ENCODE results near the gene MUC5AC. TPM values are rescaled to one million over a fixed set of nuclear protein-coding genes. Genes with fewer than 3 reads are reported as not detected.

The MUC5AC gene
- polyA plus RNA-seq, 1 donor from 2014 or later, result not detected

DNA sequence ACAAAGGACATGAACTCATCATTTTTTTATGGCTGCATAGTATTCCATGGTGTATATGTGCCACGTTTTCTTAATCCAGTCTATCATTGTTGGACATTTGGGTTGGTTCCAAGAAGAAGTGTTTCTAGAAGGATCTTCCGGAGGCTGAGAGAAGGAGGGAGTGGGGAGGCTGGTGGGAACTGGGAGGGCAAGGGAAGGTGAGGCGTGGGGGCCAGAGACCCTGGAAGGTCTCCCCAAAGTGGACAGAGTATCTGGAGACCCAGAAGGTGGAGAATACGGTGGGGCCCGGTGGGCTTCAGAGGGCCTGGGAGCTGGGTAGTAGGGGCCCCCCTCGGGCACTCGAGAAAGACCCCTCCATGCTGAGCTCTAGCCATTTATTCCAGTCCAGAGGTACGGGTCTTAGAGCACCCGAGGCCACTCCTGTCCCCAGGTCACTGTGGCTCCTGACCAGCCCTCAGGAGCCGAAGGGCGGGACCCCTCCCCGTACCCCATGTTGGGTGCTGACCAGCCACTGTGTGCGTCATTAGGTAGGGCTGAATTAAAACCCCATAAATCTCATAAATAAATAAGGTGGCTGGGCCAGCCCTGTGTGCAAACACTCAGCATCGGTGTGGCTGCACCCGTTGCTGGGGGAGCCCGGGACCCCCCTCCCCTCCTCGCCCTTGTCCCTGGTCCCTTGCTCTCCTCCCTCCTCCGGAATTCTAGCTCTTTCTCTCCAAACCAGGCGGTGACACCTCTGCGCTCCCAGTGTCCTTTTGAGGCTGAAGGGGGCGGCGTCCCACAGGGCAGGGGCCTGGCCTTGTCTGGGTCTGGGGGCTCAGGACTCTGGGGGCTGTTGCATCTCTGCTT lies 38.8 kb upstream of the MUC5AC start:
- peaks cover 2% of the 10 kb centered on the region for H3K36me3 Mint-ChIP-seq
- no peak overlapping the region for H3K4me3 Mint-ChIP-seq
- H3K9me3 Mint-ChIP-seq, result no peaks in the 10 kb centered on the region
- H3K27me3 Mint-ChIP-seq, result peaks cover 5% of the 10 kb centered on the region
- no peak overlapping the region for H3K27ac Mint-ChIP-seq
- no peaks in the 10 kb centered on the region for H3K4me1 Mint-ChIP-seq

GRCh38 chr11:1119604-1120146 lies 38.1 kb upstream of the MUC5AC start:
- no peak overlapping the region for H3K4me3 Mint-ChIP-seq
- no peaks in the 10 kb centered on the region for H3K9me3 Mint-ChIP-seq
- H3K36me3 Mint-ChIP-seq, result peaks cover 2% of the 10 kb centered on the region
- H3K27ac Mint-ChIP-seq, result no peak overlapping the region
- H3K27me3 Mint-ChIP-seq, result peaks cover 5% of the 10 kb centered on the region
- H3K4me1 Mint-ChIP-seq, result no peaks in the 10 kb centered on the region

- H3K27me3 Mint-ChIP-seq, result peaks cover 5% of the 10 kb centered on the region
- H3K36me3 Mint-ChIP-seq, result peaks cover 2% of the 10 kb centered on the region
- no peaks in the 10 kb centered on the region for H3K9me3 Mint-ChIP-seq
- H3K4me1 Mint-ChIP-seq, result no peaks in the 10 kb centered on the region
- H3K27ac Mint-ChIP-seq, result peak overlapping the region in 1 of 3 donors; percentile 20
- no peak overlapping the region for H3K4me3 Mint-ChIP-seq
Measured at GRCh38 chr11:1120532-1121330, 37.0 kb upstream of the MUC5AC start.

- Mint-ChIP-seq H3K27me3 (peaks cover 5% of the 10 kb centered on the region), H3K9me3 (no peaks in the 10 kb centered on the region), H3K4me3 (no peak overlapping the region)
Measured at GRCh38 chr11:1121331-1121812, 36.4 kb upstream of the MUC5AC start.

DNA sequence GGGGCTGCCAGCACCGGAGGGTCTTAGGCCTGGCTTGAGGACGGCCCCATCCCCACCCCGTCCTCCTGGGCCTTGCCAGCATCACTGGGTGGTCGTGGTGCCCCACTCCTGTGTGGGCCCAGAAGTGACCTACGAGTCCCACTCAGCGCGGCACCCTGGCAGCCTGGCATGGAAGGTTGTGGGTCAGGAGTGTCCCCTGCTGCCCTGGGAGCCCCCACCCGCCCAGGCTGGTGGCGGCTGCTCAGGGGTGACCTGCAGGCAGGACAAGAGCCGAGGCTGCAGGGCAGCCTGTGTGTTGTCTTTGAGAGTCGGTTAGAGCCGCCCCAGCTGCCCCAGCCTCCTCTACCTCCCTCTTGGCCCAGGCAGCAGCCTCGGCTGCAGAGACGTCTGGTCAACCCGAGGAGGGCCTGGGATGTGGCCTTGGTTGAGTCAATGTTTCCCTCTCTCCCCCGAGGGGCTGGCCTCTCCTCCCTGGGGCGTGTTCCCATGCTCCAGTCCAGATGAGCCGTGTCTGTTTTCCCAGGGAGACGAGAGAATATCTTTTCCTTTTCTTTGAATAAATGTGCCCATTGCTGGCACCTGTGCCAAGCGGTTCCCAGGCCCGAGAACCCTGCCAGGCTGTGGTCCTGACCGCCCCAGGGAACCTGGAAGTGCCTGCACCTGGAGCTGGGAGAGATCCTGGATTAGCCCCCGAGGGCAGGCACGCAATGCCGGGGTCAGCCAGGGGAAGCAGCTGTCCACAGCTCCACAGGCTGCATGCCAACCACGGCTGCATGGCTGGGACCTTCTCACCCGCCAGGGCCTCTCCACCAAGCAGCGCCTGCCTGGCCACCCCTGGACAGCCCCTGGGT lies 35.7 kb upstream of the MUC5AC start:
- Mint-ChIP-seq H3K27ac (no peak overlapping the region), H3K4me3 (no peak overlapping the region), H3K9me3 (no peaks in the 10 kb centered on the region), H3K36me3 (peaks cover 2% of the 10 kb centered on the region), H3K4me1 (no peaks in the 10 kb centered on the region), H3K27me3 (peaks cover 5% of the 10 kb centered on the region)

More at GRCh38 chr11:1121331-1121812, 36.4 kb upstream of the MUC5AC start:
- no peaks in the 10 kb centered on the region for H3K4me1 Mint-ChIP-seq
- H3K36me3 Mint-ChIP-seq, result peaks cover 2% of the 10 kb centered on the region
- H3K27ac Mint-ChIP-seq, result no peak overlapping the region

DNA sequence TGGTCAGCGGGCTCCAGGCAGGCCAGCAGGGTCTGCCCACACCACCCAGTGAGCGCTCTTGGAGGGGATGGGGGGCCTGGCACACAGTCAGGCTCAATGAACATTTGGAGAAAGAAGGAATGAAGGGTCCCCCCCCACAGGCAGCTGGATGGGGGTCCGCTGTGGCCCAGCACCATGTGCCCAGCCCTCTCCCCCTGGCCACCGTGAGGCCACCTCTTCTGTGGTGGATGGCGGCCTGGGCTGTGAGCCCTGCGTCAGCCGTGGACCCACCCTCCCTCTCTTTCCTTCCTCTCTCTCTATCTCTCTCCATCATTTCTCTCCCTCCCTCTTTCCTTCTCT lies 35.1 kb upstream of the MUC5AC start:
- Mint-ChIP-seq H3K4me3 (no peak overlapping the region), H3K9me3 (no peaks in the 10 kb centered on the region), H3K27me3 (peaks cover 5% of the 10 kb centered on the region), H3K27ac (no peak overlapping the region), H3K36me3 (peaks cover 2% of the 10 kb centered on the region), H3K4me1 (no peaks in the 10 kb centered on the region)

DNA sequence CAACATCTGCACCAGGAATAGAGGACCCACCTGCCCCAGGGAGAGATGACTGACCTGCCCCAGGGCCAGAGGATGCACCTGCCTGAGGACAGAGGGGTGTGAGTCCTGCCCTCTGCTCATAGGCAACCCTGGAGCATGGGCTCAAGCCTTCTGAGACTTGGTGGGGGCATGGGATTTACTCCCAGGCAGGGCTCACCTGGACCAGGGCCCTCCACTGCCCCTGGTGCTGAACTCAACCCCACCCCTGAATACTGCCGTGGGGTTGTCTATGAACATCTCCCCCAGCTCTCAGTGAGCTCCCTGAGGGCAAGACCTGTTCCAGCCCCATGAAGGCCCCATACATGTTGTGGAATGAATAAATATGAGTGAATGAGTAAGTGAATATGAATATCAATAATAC lies 33.8 kb upstream of the MUC5AC start:
- Mint-ChIP-seq H3K36me3 (peaks cover 2% of the 10 kb centered on the region), H3K9me3 (no peaks in the 10 kb centered on the region), H3K4me1 (no peaks in the 10 kb centered on the region), H3K4me3 (no peak overlapping the region), H3K27ac (no peak overlapping the region), H3K27me3 (peaks cover 5% of the 10 kb centered on the region)

- Mint-ChIP-seq H3K9me3 (no peaks in the 10 kb centered on the region), H3K27ac (no peak overlapping the region), H3K36me3 (peaks cover under 1% of the 10 kb centered on the region), H3K4me1 (no peaks in the 10 kb centered on the region), H3K4me3 (no peak overlapping the region), H3K27me3 (peaks cover 9% of the 10 kb centered on the region)
Measured at GRCh38 chr11:1125803-1126202, 31.9 kb upstream of the MUC5AC start.

- Mint-ChIP-seq H3K36me3 (no peaks in the 10 kb centered on the region), H3K4me1 (no peaks in the 10 kb centered on the region), H3K4me3 (no peak overlapping the region), H3K27ac (no peak overlapping the region), H3K9me3 (no peaks in the 10 kb centered on the region), H3K27me3 (peaks cover 8% of the 10 kb centered on the region)
Measured at GRCh38 chr11:1126491-1126926, 31.2 kb upstream of the MUC5AC start.

- no peaks in the 10 kb centered on the region for H3K36me3 Mint-ChIP-seq
- peaks cover 7% of the 10 kb centered on the region for H3K27me3 Mint-ChIP-seq
- no peaks in the 10 kb centered on the region for H3K4me1 Mint-ChIP-seq
- no peak overlapping the region for H3K4me3 Mint-ChIP-seq
- no peak overlapping the region for H3K27ac Mint-ChIP-seq
- H3K9me3 Mint-ChIP-seq, result no peaks in the 10 kb centered on the region
Measured at GRCh38 chr11:1126935-1127663, 30.7 kb upstream of the MUC5AC start.

DNA sequence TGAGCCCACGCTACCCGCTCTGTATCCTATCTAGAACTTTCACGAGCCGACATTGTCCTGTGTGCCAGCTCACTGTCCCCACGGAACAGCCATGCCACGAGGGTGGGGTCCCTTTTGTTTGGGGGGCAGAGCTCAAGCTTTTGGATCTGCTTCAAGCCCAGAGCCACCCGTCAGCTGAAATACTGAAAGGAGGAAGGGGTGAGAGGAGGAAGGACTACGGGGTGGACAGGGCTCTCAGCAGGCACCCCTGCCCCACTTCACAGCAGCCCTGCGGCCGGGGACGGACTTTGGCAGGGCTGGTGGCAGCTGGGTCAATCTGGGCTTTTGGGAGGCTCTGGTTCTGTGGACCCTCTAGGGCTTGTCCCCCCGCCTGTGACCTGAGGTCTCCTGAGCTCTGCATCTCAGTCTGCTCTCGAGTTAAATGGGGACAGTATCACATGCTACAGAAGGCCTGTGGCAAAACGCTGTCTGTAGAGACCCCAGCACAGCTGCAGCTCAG lies 30.0 kb upstream of the MUC5AC start:
- H3K27ac Mint-ChIP-seq, result no peak overlapping the region
- H3K4me3 Mint-ChIP-seq, result no peak overlapping the region
- H3K9me3 Mint-ChIP-seq, result peaks cover 0 to under 1% (median 0%) of the 10 kb centered on the region in 3 donors
- no peaks in the 10 kb centered on the region for H3K36me3 Mint-ChIP-seq
- H3K27me3 Mint-ChIP-seq, result peaks cover 7% of the 10 kb centered on the region
- H3K4me1 Mint-ChIP-seq, result no peaks in the 10 kb centered on the region

GRCh38 chr11:1128311-1129142 lies 29.2 kb upstream of the MUC5AC start:
- peaks cover 2% of the 10 kb centered on the region for H3K36me3 Mint-ChIP-seq
- no peak overlapping the region for H3K4me3 Mint-ChIP-seq
- peaks cover 7% of the 10 kb centered on the region for H3K27me3 Mint-ChIP-seq
- H3K4me1 Mint-ChIP-seq, result no peaks in the 10 kb centered on the region
- H3K9me3 Mint-ChIP-seq, result peaks cover 0 to 6% (median 0%) of the 10 kb centered on the region in 3 donors
- H3K27ac Mint-ChIP-seq, result no peak overlapping the region

DNA sequence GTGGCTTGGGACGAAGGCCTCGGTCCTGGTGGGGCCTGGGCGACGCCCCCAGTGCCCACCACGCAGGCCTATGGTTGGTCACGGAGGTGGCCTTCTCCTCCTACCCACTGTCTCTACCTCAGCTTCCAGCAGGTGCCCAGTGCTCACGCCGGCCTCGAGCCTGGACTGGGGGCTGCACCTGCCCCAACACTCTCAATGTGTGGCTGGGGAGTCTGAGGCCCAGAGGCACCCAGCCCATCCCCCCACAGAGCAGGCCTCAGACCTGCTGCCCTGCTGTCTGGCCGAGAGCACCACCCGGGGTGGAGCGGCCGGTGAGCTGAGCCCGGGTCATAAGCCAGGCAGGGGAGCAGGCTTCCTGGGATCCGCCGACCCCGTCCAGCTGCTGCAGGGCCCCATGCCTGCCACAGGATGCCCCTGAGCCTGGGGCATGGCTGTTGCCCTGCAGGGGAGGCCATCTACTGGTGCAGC lies 28.6 kb upstream of the MUC5AC start:
- Mint-ChIP-seq H3K4me1 (no peaks in the 10 kb centered on the region), H3K36me3 (peaks cover 3% of the 10 kb centered on the region), H3K27me3 (peaks cover 7% of the 10 kb centered on the region), H3K4me3 (no peak overlapping the region), H3K9me3 (peaks cover 1 to 12% (median 5%) of the 10 kb centered on the region in 3 donors), H3K27ac (no peak overlapping the region)

All from IgD-negative memory B cell (primary cell).